Right lobe of liver (tissue), 6 donors: Measurements from ENCODE around the gene GNB4. TPM values are rescaled to one million over a fixed set of nuclear protein-coding genes. Genes with fewer than 3 reads are reported as not detected.
A peak's percentile ranks its signal among the peaks of the same experiment; 100 is the strongest.

Source experiments
- ATAC-seq, 4 donors: fragments of 200-7000 bp; cut with Tn5 transposase; one replicate each; pipeline ENCODE4 v1.9.1; 2020; ENCODE audit warnings: mild to moderate bottlenecking in 4 of 4, moderate library complexity in 4 of 4
- DNase-seq, 3 donors: peaks; one replicate each; pipeline ENCODE4 v3.0.0-alpha.2; 2020
- H3K27ac ChIP-seq, 3 donors: fragments of 200-600 bp; one replicate each; pipeline ENCODE4 v1.8.0; 2022
- H3K27me3 ChIP-seq, 2 donors: fragments of 200-600 bp; one replicate each; pipeline ENCODE4 v1.8.0; 2022
- H3K36me3 ChIP-seq, 4 donors: fragments of 200-600 bp; sonication (generic) in 1 of 4; one replicate each; pipeline versions ENCODE4 v1.5.1 to v1.8.0; 2017 to 2022; ENCODE audit warnings: control low read depth in 1 of 4
- H3K4me1 ChIP-seq, 4 donors: fragments of 200-600 bp; sonication (generic) in 1 of 4; one replicate each; pipeline versions ENCODE4 v1.5.1 to v1.8.0; 2017 to 2022; ENCODE audit warnings: control low read depth in 1 of 4
- H3K4me3 ChIP-seq, 3 donors: fragments of 200-600 bp; one replicate each; pipeline ENCODE4 v1.8.0; 2022
- H3K9me3 ChIP-seq, 4 donors: fragments of 200-600 bp; sonication (generic) in 1 of 4; one replicate each; pipeline versions ENCODE4 v1.5.1 to v1.8.0; 2017 to 2022; ENCODE audit warnings: control low read depth in 1 of 4
- CTCF ChIP-seq, 4 donors: fragments of 200-600 bp in 3 of 4; fragments of 450-650 bp in 1 of 4; IDR thresholded peaks; one replicate each; pipeline versions ENCODE4 v1.5.1 to v1.8.0; 2016 to 2022; ENCODE audit warnings: antibody characterized with exemption in 4 of 4, mild to moderate bottlenecking in 2 of 4
- POLR2A ChIP-seq: fragments of 450-650 bp; IDR thresholded peaks from one replicate; pipeline ENCODE4 v1.6.1; 2017; ENCODE audit warnings: antibody characterized with exemption, mild to moderate bottlenecking
- WGBS: methylation state at CpG from one replicate; pipeline ENCODE4 v1.1.6; 2018; ENCODE audit warnings: low coverage, low lambda C conversion rate; ENCODE audit not compliant: insufficient coverage; ENCODE audit errors: missing lambda C conversion rate; 5-methylcytosine and 5-hydroxymethylcytosine counted together
- intact Hi-C, 2 donors: fragments of 100-400 bp; cut with DNase I; formaldehyde crosslinking; loops; one replicate each; pipeline versions ENCODE4 v1.11.2 to v1.14.1; 2022
- long read RNA-seq: library from polyadenylated mRNA; unstranded; transcript quantifications from one replicate; pipeline ENCODE4 v2.0.0, GENCODE V29; 2019
- total RNA-seq, 6 experiments: library from RNA; depleted of rRNA in 2 of 6; stranded (reverse); fragments of >200 nt in 2 of 6; fragmentation: NEBNext Ultra II Directional in 3 of 6; extraction: Animal tissue kit (Norgen Biotek cat#: 25700) in 3 of 6; gene quantifications; one replicate each; pipeline versions ENCODE4 v1.1.0 to v1.2.4, GENCODE V29; 2016 to 2023
- donor health status: DM: no; HTN: yes; CAD: no.
- donor health status: DM: no; HTN: no; CAD: no.
- donor health status: DM: no; HTN: no; CAD: no.
- donor health status: DM: no; HTN: yes; CAD: no.
- donor health status: DM: no; HTN: yes; CAD: no.

The GNB4 gene
- total RNA-seq: 1 to 10 TPM; 2.9 to 9.5 (median 5.2) TPM
- long read RNA-seq, full-length matches to known transcripts: 1 of 2 reads
- long read RNA-seq, partial matches to known transcripts: 1 of 2 reads
- long read RNA-seq, other reads (novel, unspliced or antisense): 0 of 2 reads

GRCh38 chr3:179451265-179452175 lies at the start of gene GNB4:
GNB4 (minus strand) TSS chr3:179451470; CDS start chr3:179426200, 25,270 bp downstream.
- ATAC-seq: peak; percentile 85 to 92 (median 88)
- Histone ChIP-seq H3K9me3 (no peaks in the 10 kb centered on the region), H3K4me1 (peaks cover 0 to 3% (median 0%) of the 10 kb centered on the region in 4 donors), H3K4me3 (peak within 1 kb of the TSS; percentile 43 to 57 (median 44)), H3K27ac (peak within 1 kb of the TSS; percentile 70 to 94 (median 79)), H3K36me3 (no peaks in the 10 kb centered on the region), H3K27me3 (no peaks in the 10 kb centered on the region)
- intact Hi-C loops: no loop called here
- TF ChIP-seq POLR2A (peak; percentile 62), CTCF (IDR thresholded peaks at IDR 0.05) (no peak)
- DNase-seq: peak; percentile 74 to 84 (median 84)
- 5% methylated on average over 19 of the region's 90 CpGs for WGBS

GRCh38 chr3:179495483-179495882 lies 44.2 kb upstream of the GNB4 start:
- intact Hi-C loops: no loop called here
- DNase-seq: no peak
- no peaks in the 10 kb centered on the region for H3K4me1 ChIP-seq
- no peaks in the 10 kb centered on the region for H3K36me3 ChIP-seq
- H3K4me3 ChIP-seq: no peak overlapping the region
- no peak for TF ChIP-seq POLR2A
- no peak for TF ChIP-seq CTCF (IDR thresholded peaks at IDR 0.05)
- no peaks in the 10 kb centered on the region for H3K27me3 ChIP-seq
- H3K9me3 ChIP-seq: peaks cover 0 to 14% (median 1%) of the 10 kb centered on the region in 4 donors
- no peak overlapping the region for H3K27ac ChIP-seq
- no peak for ATAC-seq

- intact Hi-C loops: no loop called here
- ATAC-seq (no peak), DNase-seq (no peak)
- no peaks in the 10 kb centered on the region for H3K4me1 ChIP-seq
- peaks cover 0 to 14% (median 1%) of the 10 kb centered on the region in 4 donors for H3K9me3 ChIP-seq
- TF ChIP-seq CTCF (IDR thresholded peaks at IDR 0.05): no peak
- TF ChIP-seq POLR2A: no peak
- H3K27ac ChIP-seq: no peak overlapping the region
- no peaks in the 10 kb centered on the region for H3K27me3 ChIP-seq
- H3K36me3 ChIP-seq: no peaks in the 10 kb centered on the region
- no peak overlapping the region for H3K4me3 ChIP-seq
Observed at GRCh38 chr3:179493260-179493659, 42.0 kb upstream of the GNB4 start.

GRCh38 chr3:179488213-179488612 lies 36.9 kb upstream of the GNB4 start:
- no peak overlapping the region for H3K27ac ChIP-seq
- H3K4me1 ChIP-seq: no peaks in the 10 kb centered on the region
- H3K4me3 ChIP-seq: no peak overlapping the region
- DNase-seq (no peak), ATAC-seq (no peak)
- no peaks in the 10 kb centered on the region for H3K27me3 ChIP-seq
- intact Hi-C loops: no loop called here
- TF ChIP-seq CTCF (IDR thresholded peaks at IDR 0.05): no peak
- TF ChIP-seq POLR2A: no peak
- no peaks in the 10 kb centered on the region for H3K36me3 ChIP-seq
- no peaks in the 10 kb centered on the region for H3K9me3 ChIP-seq
